ENCODE data around the gene EFHD1.

GRCh38 chr2:232634206-232635150 is 1.1 kb downstream of the EFHD1 start:
- TF ChIP-seq RAD21 (CRISPR knock-in tag; conservative IDR thresholded peaks at IDR 0.05 in 1 of 2, IDR thresholded peaks at IDR 0.05 in 1 of 2) (no peak), PCBP1 (IDR thresholded peaks at IDR 0.05; ENCODE audit: low read depth, low read length, poor library complexity, severe bottlenecking) (no peak), CREM (IDR thresholded peaks at IDR 0.05; ENCODE audit: low read depth) (no peak), CREB1 (IDR thresholded peaks at IDR 0.05) (no peak), CREB1 (CRISPR knock-in tag; IDR thresholded peaks at IDR 0.05) (no peak), ZC3H8 (IDR thresholded peaks at IDR 0.05) (no peak), RFX5 (IDR thresholded peaks at IDR 0.05; ENCODE audit: low read depth, low read length) (no peak), ZNF184 (CRISPR knock-in tag; IDR thresholded peaks at IDR 0.05) (no peak), ZNF217 (CRISPR knock-in tag; IDR thresholded peaks at IDR 0.05) (no peak), NR2C2 (CRISPR knock-in tag; IDR thresholded peaks at IDR 0.05) (no peak), NR2C2 (tag; IDR thresholded peaks at IDR 0.05) (no peak)
- TF ChIP-seq, protein P1, sequence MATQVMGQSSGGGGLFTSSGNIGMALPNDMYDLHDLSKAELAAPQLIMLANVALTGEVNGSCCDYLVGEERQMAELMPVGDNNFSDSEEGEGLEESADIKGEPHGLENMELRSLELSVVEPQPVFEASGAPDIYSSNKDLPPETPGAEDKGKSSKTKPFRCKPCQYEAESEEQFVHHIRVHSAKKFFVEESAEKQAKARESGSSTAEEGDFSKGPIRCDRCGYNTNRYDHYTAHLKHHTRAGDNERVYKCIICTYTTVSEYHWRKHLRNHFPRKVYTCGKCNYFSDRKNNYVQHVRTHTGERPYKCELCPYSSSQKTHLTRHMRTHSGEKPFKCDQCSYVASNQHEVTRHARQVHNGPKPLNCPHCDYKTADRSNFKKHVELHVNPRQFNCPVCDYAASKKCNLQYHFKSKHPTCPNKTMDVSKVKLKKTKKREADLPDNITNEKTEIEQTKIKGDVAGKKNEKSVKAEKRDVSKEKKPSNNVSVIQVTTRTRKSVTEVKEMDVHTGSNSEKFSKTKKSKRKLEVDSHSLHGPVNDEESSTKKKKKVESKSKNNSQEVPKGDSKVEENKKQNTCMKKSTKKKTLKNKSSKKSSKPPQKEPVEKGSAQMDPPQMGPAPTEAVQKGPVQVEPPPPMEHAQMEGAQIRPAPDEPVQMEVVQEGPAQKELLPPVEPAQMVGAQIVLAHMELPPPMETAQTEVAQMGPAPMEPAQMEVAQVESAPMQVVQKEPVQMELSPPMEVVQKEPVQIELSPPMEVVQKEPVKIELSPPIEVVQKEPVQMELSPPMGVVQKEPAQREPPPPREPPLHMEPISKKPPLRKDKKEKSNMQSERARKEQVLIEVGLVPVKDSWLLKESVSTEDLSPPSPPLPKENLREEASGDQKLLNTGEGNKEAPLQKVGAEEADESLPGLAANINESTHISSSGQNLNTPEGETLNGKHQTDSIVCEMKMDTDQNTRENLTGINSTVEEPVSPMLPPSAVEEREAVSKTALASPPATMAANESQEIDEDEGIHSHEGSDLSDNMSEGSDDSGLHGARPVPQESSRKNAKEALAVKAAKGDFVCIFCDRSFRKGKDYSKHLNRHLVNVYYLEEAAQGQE (IDR thresholded peaks at IDR 0.05; ENCODE audit: borderline replicate concordance) = no peak
- TF ChIP-seq, protein P1 (CRISPR knock-in tag; IDR thresholded peaks at IDR 0.05; ENCODE audit: low read depth) = no peak

All from K562 (cell line).